ENCODE measurements around the gene PLXDC2.

DNA sequence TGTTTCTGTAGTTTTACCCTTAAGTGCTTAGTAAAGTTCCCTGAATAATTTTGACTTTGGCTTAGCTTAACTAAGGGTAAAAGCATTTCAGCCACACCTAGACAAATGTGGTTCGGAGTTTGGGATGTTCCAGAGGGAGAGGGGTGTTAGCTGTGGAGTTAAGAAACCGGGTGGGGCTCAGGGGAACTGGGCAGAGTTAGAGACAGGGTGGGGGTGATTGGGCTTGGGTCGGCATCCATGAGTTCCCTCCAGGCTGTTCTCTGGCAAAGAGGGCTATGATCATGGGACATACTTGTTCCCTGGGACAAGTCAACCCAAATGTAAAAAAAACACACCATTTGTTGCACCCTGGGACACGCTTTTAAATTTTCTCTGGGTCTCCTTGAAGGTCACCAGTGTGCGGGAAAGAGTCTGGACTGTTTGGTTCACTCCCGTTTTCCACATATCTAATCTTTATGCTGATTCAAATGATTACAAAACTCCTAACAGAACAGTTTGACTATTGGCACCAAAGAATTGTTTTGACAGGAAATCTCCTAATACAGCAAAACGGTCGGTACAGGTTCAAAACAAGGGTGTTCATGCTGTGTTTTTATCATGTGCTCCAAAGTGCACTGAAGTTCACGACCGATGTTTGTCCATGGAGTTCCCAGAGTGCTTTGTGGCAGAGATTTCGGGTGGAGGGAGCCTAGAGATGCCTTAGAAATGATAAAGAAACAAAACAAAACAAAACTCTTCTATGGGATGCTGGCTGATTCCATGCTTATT, 56.5 kb downstream of the PLXDC2 start:
- TF ChIP-seq, protein P1, sequence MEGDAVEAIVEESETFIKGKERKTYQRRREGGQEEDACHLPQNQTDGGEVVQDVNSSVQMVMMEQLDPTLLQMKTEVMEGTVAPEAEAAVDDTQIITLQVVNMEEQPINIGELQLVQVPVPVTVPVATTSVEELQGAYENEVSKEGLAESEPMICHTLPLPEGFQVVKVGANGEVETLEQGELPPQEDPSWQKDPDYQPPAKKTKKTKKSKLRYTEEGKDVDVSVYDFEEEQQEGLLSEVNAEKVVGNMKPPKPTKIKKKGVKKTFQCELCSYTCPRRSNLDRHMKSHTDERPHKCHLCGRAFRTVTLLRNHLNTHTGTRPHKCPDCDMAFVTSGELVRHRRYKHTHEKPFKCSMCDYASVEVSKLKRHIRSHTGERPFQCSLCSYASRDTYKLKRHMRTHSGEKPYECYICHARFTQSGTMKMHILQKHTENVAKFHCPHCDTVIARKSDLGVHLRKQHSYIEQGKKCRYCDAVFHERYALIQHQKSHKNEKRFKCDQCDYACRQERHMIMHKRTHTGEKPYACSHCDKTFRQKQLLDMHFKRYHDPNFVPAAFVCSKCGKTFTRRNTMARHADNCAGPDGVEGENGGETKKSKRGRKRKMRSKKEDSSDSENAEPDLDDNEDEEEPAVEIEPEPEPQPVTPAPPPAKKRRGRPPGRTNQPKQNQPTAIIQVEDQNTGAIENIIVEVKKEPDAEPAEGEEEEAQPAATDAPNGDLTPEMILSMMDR (IDR thresholded peaks at IDR 0.05; ENCODE audit: poor library complexity) = no peak
- TF ChIP-seq EZH2phosphoT487 (IDR thresholded peaks at IDR 0.05; ENCODE audit: low read depth, severe bottlenecking, unreplicated experiment) (no peak), EZH2 (IDR thresholded peaks at IDR 0.05; ENCODE audit: borderline replicate concordance) (no peak)

Measured in hepatocyte (in vitro differentiated cells).